Fibroblast of lung (primary cell): ENCODE results near the gene DIAPH1. TPM values are rescaled to one million over a fixed set of nuclear protein-coding genes. Genes with fewer than 3 reads are reported as not detected.

Experiments
- DNase-seq, 2 donors: peaks; one replicate each; pipeline versions ENCODE4 v3.0.0 to v3.0.0-alpha.2; 2010; ENCODE audit warnings: low read depth in 2 of 2
- H2AFZ ChIP-seq: 2 replicates; pipeline ENCODE4 v1.5.1; 2012; ENCODE audit warnings: low read length, control low read depth, inconsistent platforms
- H3K27ac ChIP-seq: 2 replicates; pipeline ENCODE4 v1.5.1; 2011; ENCODE audit warnings: low read length, control low read depth; ENCODE audit not compliant: insufficient read depth
- H3K27me3 ChIP-seq: 2 replicates; pipeline ENCODE4 v1.5.1; 2011; ENCODE audit warnings: mild to moderate bottlenecking, low read length; ENCODE audit not compliant: control insufficient read depth, insufficient read depth
- H3K36me3 ChIP-seq: 2 replicates; pipeline ENCODE4 v1.5.1; 2011; ENCODE audit warnings: low read length; ENCODE audit not compliant: control insufficient read depth, insufficient read depth
- H3K4me1 ChIP-seq: 2 replicates; pipeline ENCODE4 v1.5.1; 2011; ENCODE audit warnings: low read length; ENCODE audit not compliant: control insufficient read depth, insufficient read depth; ENCODE audit errors: extremely low read depth
- H3K4me2 ChIP-seq: 2 replicates; pipeline ENCODE4 v1.5.1; 2011; ENCODE audit warnings: low read length, control low read depth; ENCODE audit not compliant: insufficient read depth; ENCODE audit errors: extremely low read depth
- H3K4me3 ChIP-seq, 4 experiments: fragments of 200-600 bp in 1 of 4; sonication (generic) in 1 of 4; replicated peaks in 1 of 4; 2 replicates each; pipeline ENCODE4 v1.5.1; 2011 to 2016; ENCODE audit warnings: low read length in 4 of 4, low read depth in 3 of 4, mild to moderate bottlenecking in 3 of 4, control low read depth in 2 of 4, inconsistent platforms in 1 of 4, mixed read lengths in 1 of 4; ENCODE audit not compliant: insufficient read depth in 1 of 4; ENCODE audit errors: control extremely low read depth in 1 of 4
- H3K79me2 ChIP-seq: 2 replicates; pipeline ENCODE4 v1.5.1; 2012; ENCODE audit warnings: mild to moderate bottlenecking, low read length, inconsistent platforms; ENCODE audit not compliant: control insufficient read depth, insufficient read depth
- H3K9ac ChIP-seq: 2 replicates; pipeline ENCODE4 v1.5.1; 2011; ENCODE audit warnings: mild to moderate bottlenecking, low read length, control low read depth; ENCODE audit not compliant: insufficient read depth
- H3K9me3 ChIP-seq: 2 replicates; pipeline ENCODE4 v1.5.1; 2012; ENCODE audit warnings: low read depth, low read length; ENCODE audit not compliant: control insufficient read depth, insufficient read depth
- H4K20me1 ChIP-seq: 2 replicates; pipeline ENCODE4 v1.5.1; 2011; ENCODE audit warnings: low read length; ENCODE audit not compliant: control insufficient read depth, insufficient read depth; ENCODE audit errors: extremely low read depth
- EZH2 ChIP-seq: IDR thresholded peaks from 2 replicates; pipeline ENCODE4 v1.5.1; 2012; ENCODE audit warnings: low read length, control low read depth, mild to moderate bottlenecking; ENCODE audit errors: missing control alignments
- polyA plus RNA-seq, 2 donors: library from polyadenylated mRNA; depleted of rRNA in 1 of 2; stranded (reverse) in 1 of 2; unstranded in 1 of 2; fragments of >200 nt; gene quantifications; 2 replicates each; pipeline ENCODE4 v1.2.1, GENCODE V29; 2011 to 2012; ENCODE audit warnings: missing spikeins in 1 of 2
- total RNA-seq: library from RNA; depleted of rRNA; stranded (reverse); fragments of >200 nt; gene quantifications from 2 replicates; pipeline ENCODE4 v1.2.1, GENCODE V29; 2014
- TF ChIP-seq, protein P1 (sequence below), 2 donors: IDR thresholded peaks in 1 of 2; conservative IDR thresholded peaks in 1 of 2; 1 replicate in 1 of 2; 2 replicates in 1 of 2; pipeline ENCODE4 v1.5.1; 2011 to 2012; ENCODE audit warnings: low read length in 2 of 2, control low read depth in 1 of 2, inconsistent platforms in 1 of 2, low read depth in 1 of 2, mild to moderate bottlenecking in 1 of 2

DIAPH1 gene
- total and polyA plus RNA-seq, 2 donors (not counting 1 experiment from before 2014, with no cell fraction given): 21.1 to 30.9 TPM

DNA sequence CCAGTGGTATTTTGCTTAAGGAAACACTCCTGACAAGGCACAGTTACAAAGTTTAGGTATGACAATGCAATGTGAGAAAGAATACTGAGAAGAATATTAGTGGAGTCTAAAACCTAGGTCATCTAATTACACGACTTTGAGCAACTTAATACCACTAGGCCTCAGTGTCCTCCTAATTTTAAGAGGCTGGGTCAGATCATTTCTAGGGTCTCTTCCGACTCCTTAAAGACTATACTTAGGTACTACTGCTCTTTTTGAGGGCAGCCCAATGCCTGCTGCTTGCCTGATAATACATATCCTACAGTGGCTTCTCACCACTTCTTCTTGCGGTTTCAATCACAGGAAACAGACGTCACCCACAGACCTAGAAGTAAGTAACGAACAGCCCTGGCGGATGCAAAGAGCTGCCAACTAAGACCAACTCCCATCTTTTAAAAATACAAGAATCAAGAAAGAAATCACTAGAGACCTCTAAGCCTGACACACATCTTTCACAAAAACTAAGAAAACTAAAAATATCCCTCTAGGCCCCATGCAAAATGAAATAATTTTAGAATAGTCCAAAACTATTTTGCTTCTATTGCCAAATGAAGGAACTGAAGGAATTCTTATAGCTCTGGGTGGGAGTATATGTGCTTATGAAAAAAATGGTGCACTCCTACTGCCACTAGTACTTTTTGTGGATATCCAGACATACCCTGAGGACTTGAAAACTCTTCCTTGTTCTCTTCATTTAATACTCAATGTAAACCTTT lies 13.1 kb downstream of the DIAPH1 start:
- TF ChIP-seq, protein P1, sequence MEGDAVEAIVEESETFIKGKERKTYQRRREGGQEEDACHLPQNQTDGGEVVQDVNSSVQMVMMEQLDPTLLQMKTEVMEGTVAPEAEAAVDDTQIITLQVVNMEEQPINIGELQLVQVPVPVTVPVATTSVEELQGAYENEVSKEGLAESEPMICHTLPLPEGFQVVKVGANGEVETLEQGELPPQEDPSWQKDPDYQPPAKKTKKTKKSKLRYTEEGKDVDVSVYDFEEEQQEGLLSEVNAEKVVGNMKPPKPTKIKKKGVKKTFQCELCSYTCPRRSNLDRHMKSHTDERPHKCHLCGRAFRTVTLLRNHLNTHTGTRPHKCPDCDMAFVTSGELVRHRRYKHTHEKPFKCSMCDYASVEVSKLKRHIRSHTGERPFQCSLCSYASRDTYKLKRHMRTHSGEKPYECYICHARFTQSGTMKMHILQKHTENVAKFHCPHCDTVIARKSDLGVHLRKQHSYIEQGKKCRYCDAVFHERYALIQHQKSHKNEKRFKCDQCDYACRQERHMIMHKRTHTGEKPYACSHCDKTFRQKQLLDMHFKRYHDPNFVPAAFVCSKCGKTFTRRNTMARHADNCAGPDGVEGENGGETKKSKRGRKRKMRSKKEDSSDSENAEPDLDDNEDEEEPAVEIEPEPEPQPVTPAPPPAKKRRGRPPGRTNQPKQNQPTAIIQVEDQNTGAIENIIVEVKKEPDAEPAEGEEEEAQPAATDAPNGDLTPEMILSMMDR (conservative IDR thresholded peaks at IDR 0.05 in 1 of 2, IDR thresholded peaks at IDR 0.05 in 1 of 2; ENCODE audit: low read depth in 1 of 2, low read length in 2 of 2): no peak
- TF ChIP-seq EZH2: no peak
- H3K4me1 ChIP-seq: peaks cover 6% of the 10 kb centered on the region
- H2AFZ ChIP-seq: no peak overlapping the region
- no peak overlapping the region for H3K4me3 ChIP-seq
- peak in 1 of 2 donors; percentile 26 for DNase-seq
- H4K20me1 ChIP-seq: no peaks in the 10 kb centered on the region
- H3K9ac ChIP-seq: no peak overlapping the region
- no peaks in the 10 kb centered on the region for H3K27me3 ChIP-seq
- H3K4me2 ChIP-seq: peak overlapping the region; percentile 20
- H3K9me3 ChIP-seq: no peaks in the 10 kb centered on the region
- H3K79me2 ChIP-seq: peaks cover 48% of the 10 kb centered on the region
- peak overlapping the region; percentile 83 for H3K27ac ChIP-seq
- no peaks in the 10 kb centered on the region for H3K36me3 ChIP-seq

DNA sequence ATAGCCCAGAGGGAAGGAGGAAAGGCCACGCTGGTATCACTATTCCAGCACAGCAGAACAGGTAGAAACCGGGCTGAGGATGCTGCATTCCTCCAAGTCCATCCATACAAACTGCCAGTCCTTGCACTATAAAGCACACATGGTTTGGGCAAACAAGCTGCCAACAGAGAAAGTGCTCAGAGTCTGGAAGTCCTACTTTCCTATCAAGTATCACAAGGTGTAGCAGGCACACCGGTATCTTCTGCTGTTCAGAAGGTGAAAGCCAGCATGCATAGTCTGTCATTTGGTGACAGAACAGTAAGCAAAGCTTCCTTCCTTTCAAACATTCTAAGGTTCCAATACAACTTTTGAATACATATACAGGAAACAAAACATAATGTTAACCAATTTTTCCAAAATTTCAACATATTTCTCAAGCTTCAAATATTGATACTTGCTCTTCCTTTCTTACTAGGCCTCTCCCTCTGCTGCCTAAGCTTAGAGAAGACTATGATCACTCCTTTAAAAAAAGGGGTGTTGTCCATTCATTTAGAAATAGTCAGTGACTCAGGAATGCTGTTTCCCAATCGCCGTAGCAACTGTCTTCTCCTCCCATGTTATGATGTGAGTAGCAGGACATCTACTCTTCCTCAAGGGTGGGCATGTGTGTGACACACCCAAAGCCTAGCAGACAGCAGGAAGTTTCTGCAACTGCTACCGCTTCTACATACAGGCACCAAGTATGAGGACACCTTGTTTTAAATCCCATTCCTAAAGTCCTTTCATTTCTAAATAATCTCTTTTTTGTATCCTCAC lies 14.7 kb downstream of the DIAPH1 start:
- Histone ChIP-seq H3K9ac (no peak overlapping the region), H3K27me3 (no peaks in the 10 kb centered on the region), H3K4me1 (peaks cover 6% of the 10 kb centered on the region), H3K4me2 (peak overlapping the region; percentile 42), H2AFZ (no peak overlapping the region), H4K20me1 (no peaks in the 10 kb centered on the region), H3K4me3 (no peak overlapping the region), H3K79me2 (peaks cover 47% of the 10 kb centered on the region), H3K36me3 (no peaks in the 10 kb centered on the region), H3K27ac (peak overlapping the region; percentile 83), H3K9me3 (no peaks in the 10 kb centered on the region)
- TF ChIP-seq, protein P1 (conservative IDR thresholded peaks at IDR 0.05 in 1 of 2, IDR thresholded peaks at IDR 0.05 in 1 of 2; ENCODE audit: low read depth in 1 of 2, low read length in 2 of 2): no peak
- no peak for TF ChIP-seq EZH2
- DNase-seq: peak; percentile 90 to 92

DNA sequence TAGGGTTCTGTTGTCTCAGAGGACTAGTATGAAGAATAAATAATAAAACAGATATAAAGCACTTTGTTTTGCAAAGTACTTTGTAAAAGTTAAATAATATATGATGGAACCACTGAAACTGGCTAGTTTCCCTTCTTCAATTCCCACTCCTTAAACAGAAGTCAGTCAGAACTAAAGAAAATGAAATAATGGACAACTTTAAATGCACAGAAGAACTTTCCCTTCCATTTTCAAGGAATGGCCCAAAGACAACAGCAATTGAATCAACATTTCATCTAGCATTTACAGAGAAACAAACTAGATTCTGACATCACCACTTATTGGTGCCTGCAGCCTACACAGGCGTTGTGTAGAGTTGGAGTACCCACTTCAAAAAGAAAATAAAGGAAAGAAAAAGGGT lies 16.2 kb downstream of the DIAPH1 start:
- Histone ChIP-seq H3K4me2 (no peak overlapping the region), H3K9ac (no peak overlapping the region), H3K4me3 (no peak overlapping the region), H3K9me3 (no peaks in the 10 kb centered on the region), H3K4me1 (peaks cover 6% of the 10 kb centered on the region), H4K20me1 (no peaks in the 10 kb centered on the region), H3K27me3 (no peaks in the 10 kb centered on the region), H3K36me3 (no peaks in the 10 kb centered on the region), H3K79me2 (peaks cover 40% of the 10 kb centered on the region), H3K27ac (no peak overlapping the region), H2AFZ (no peak overlapping the region)
- no peak for DNase-seq
- TF ChIP-seq, protein P1 (conservative IDR thresholded peaks at IDR 0.05 in 1 of 2, IDR thresholded peaks at IDR 0.05 in 1 of 2; ENCODE audit: low read depth in 1 of 2, low read length in 2 of 2): no peak
- no peak for TF ChIP-seq EZH2
